Measurements from ENCODE around the gene TSPAN12. TPM values are rescaled to one million over a fixed set of nuclear protein-coding genes. Genes with fewer than 3 reads are reported as not detected.

The TSPAN12 gene
- total RNA-seq, 1 donor from 2014 or later, result 25.3 TPM

- TF ChIP-seq CTCF (IDR thresholded peaks at IDR 0.05; ENCODE audit: unreplicated experiment), result no peak
- DNase-seq (ENCODE audit: low spot score, unreplicated experiment), result no peak
- Mint-ChIP-seq H3K27me3 (no peaks in the 10 kb centered on the region), H3K4me3 (ENCODE audit: low read depth) (no peak overlapping the region), H3K27ac (no peak overlapping the region), H3K36me3 (ENCODE audit: insufficient read depth) (no peaks in the 10 kb centered on the region), H3K9me3 (ENCODE audit: low read depth) (no peaks in the 10 kb centered on the region), H3K4me1 (ENCODE audit: low read depth) (peaks cover 30% of the 10 kb centered on the region)
Measured at GRCh38 chr7:120743128-120743527, 114.8 kb downstream of the TSPAN12 start.

GRCh38 chr7:120742372-120742771, 115.6 kb downstream of the TSPAN12 start:
- peaks cover 33% of the 10 kb centered on the region for H3K4me1 Mint-ChIP-seq (ENCODE audit: low read depth)
- H3K27me3 Mint-ChIP-seq, result no peaks in the 10 kb centered on the region
- H3K4me3 Mint-ChIP-seq (ENCODE audit: low read depth), result no peak overlapping the region
- no peaks in the 10 kb centered on the region for H3K9me3 Mint-ChIP-seq (ENCODE audit: low read depth)
- H3K27ac Mint-ChIP-seq, result no peak overlapping the region
- H3K36me3 Mint-ChIP-seq (ENCODE audit: insufficient read depth), result no peaks in the 10 kb centered on the region
- no peak for DNase-seq (ENCODE audit: low spot score, unreplicated experiment)
- TF ChIP-seq CTCF (IDR thresholded peaks at IDR 0.05; ENCODE audit: unreplicated experiment), result no peak

- no peak overlapping the region for H3K4me3 Mint-ChIP-seq (ENCODE audit: low read depth)
- peaks cover 33% of the 10 kb centered on the region for H3K4me1 Mint-ChIP-seq (ENCODE audit: low read depth)
- H3K36me3 Mint-ChIP-seq (ENCODE audit: insufficient read depth), result no peaks in the 10 kb centered on the region
- peak overlapping the region; percentile 63 for H3K27ac Mint-ChIP-seq
- H3K27me3 Mint-ChIP-seq, result no peaks in the 10 kb centered on the region
- TF ChIP-seq CTCF (IDR thresholded peaks at IDR 0.05; ENCODE audit: unreplicated experiment), result no peak
- H3K9me3 Mint-ChIP-seq (ENCODE audit: low read depth), result no peaks in the 10 kb centered on the region
- DNase-seq (ENCODE audit: low spot score, unreplicated experiment), result no peak
Measured at GRCh38 chr7:120741371-120742042, 116.4 kb downstream of the TSPAN12 start.

GRCh38 chr7:120740348-120740747, 117.6 kb downstream of the TSPAN12 start:
- no peak overlapping the region for H3K4me3 Mint-ChIP-seq (ENCODE audit: low read depth)
- DNase-seq (ENCODE audit: low spot score, unreplicated experiment), result no peak
- H3K27ac Mint-ChIP-seq, result peak overlapping the region; percentile 24
- H3K36me3 Mint-ChIP-seq (ENCODE audit: insufficient read depth), result no peaks in the 10 kb centered on the region
- no peaks in the 10 kb centered on the region for H3K9me3 Mint-ChIP-seq (ENCODE audit: low read depth)
- H3K27me3 Mint-ChIP-seq, result no peaks in the 10 kb centered on the region
- peaks cover 33% of the 10 kb centered on the region for H3K4me1 Mint-ChIP-seq (ENCODE audit: low read depth)
- TF ChIP-seq CTCF (IDR thresholded peaks at IDR 0.05; ENCODE audit: unreplicated experiment), result no peak

- peaks cover 3% of the 10 kb centered on the region for H3K36me3 Mint-ChIP-seq (ENCODE audit: insufficient read depth)
- no peaks in the 10 kb centered on the region for H3K27me3 Mint-ChIP-seq
- TF ChIP-seq CTCF (IDR thresholded peaks at IDR 0.05; ENCODE audit: unreplicated experiment), result no peak
- no peak overlapping the region for H3K27ac Mint-ChIP-seq
- no peak overlapping the region for H3K4me3 Mint-ChIP-seq (ENCODE audit: low read depth)
- no peaks in the 10 kb centered on the region for H3K9me3 Mint-ChIP-seq (ENCODE audit: low read depth)
- peaks cover 33% of the 10 kb centered on the region for H3K4me1 Mint-ChIP-seq (ENCODE audit: low read depth)
- DNase-seq (ENCODE audit: low spot score, unreplicated experiment), result no peak
Measured at GRCh38 chr7:120738816-120739215, 119.1 kb downstream of the TSPAN12 start.

Other genes with a start within 250 kb of the TSPAN12 start
- 27.4 and 28.3 TPM in 2 replicates for gene ING3, start 92.6 kb upstream of the TSPAN12 start, total RNA-seq
- gene CPED1, start 130.6 kb upstream of the TSPAN12 start, total RNA-seq, result 0.80 and 1.1 TPM in 2 replicates